Measurements from ENCODE around the gene MYCBP2.
"Not testable (repeated sequence)": the region's sequence is repeated elsewhere in the genome, so short reads cannot be mapped to it uniquely, and the experiment has no call there.

The MYCBP2 gene

DNA sequence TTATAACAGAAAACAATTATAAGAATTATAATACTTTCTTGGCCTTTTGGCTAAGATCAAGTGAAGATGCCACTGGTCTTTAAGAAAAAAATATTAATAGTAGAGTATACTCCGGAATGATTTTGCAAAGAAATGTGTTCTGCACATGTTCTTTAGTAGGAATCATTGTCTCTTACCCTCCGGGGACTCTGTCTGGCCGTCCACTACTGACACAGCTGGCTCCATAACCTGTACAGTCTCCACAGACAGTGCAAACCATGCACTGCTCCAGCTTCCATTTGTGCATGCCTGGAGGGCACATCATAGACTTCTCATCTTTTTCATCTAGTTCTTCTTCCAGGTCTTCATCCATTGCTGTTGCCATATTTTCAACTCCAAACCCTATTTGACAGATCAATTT is 75.9 kb downstream of the MYCBP2 start:
- Histone ChIP-seq H4K20me1 (ENCODE audit: low read depth, low read length) (no peaks in the 10 kb centered on the region), H3K27me3 (ENCODE audit: low read length) (no peaks in the 10 kb centered on the region), H3K79me2 (ENCODE audit: insufficient read depth, low read length) (peaks cover 7% of the 10 kb centered on the region; the same call in 1 of the 2 replicates), H3K9me3 (ENCODE audit: insufficient read depth, low read length) (no peaks in the 10 kb centered on the region), H3K36me3 (ENCODE audit: low read length) (peaks cover 51% of the 10 kb centered on the region), H3K9me2 (replicated peaks; ENCODE audit: insufficient read depth, low read length) (no peaks in the 10 kb centered on the region), H3K4me3 (ENCODE audit: insufficient read depth, low read length, poor library complexity, severe bottlenecking) (no peak overlapping the region), H2AFZ (ENCODE audit: low read depth, low read length, severe bottlenecking) (no peak overlapping the region), H3K4me2 (ENCODE audit: low read depth, low read length, poor library complexity, severe bottlenecking) (no peak overlapping the region), H3K27ac (ENCODE audit: low read depth, low read length) (no peak overlapping the region), H3F3A (ENCODE audit: insufficient read depth) (0 out of 2 replicates have a peak, but pooled peaks cover 10% of the 10 kb centered on the region), H3K9ac (ENCODE audit: low read length) (no peak overlapping the region)
- TF ChIP-seq, protein P1, sequence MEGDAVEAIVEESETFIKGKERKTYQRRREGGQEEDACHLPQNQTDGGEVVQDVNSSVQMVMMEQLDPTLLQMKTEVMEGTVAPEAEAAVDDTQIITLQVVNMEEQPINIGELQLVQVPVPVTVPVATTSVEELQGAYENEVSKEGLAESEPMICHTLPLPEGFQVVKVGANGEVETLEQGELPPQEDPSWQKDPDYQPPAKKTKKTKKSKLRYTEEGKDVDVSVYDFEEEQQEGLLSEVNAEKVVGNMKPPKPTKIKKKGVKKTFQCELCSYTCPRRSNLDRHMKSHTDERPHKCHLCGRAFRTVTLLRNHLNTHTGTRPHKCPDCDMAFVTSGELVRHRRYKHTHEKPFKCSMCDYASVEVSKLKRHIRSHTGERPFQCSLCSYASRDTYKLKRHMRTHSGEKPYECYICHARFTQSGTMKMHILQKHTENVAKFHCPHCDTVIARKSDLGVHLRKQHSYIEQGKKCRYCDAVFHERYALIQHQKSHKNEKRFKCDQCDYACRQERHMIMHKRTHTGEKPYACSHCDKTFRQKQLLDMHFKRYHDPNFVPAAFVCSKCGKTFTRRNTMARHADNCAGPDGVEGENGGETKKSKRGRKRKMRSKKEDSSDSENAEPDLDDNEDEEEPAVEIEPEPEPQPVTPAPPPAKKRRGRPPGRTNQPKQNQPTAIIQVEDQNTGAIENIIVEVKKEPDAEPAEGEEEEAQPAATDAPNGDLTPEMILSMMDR (IDR thresholded peaks at IDR 0.05; ENCODE audit: insufficient read depth, low read length, poor library complexity, severe bottlenecking) = no peak
- TF ChIP-seq EZH2phosphoT487 (conservative IDR thresholded peaks at IDR 0.05; ENCODE audit: low read length) = no peak

DNA sequence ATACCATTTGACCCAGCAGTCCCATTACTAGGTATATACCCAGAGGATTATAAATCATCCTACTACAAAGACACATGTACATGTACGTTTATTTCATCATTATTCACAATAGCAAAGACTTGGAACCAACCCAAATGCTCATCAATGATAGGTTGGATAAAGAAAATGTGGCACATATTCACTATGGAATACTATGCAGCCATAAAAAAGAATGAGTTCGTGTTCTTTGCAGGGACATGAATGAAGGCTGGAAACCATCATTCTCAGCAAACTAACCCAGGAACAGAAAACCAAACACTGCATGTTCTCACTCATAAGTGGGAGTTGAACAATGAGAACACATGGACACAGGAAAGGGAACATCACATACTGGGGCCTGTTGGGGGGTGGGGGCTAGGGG is 81.7 kb downstream of the MYCBP2 start:
- H3K9me3 ChIP-seq (ENCODE audit: insufficient read depth, low read length) = not testable (repeated sequence)
- peaks cover 56% of the 10 kb centered on the region for H3K36me3 ChIP-seq (ENCODE audit: low read length)

DNA sequence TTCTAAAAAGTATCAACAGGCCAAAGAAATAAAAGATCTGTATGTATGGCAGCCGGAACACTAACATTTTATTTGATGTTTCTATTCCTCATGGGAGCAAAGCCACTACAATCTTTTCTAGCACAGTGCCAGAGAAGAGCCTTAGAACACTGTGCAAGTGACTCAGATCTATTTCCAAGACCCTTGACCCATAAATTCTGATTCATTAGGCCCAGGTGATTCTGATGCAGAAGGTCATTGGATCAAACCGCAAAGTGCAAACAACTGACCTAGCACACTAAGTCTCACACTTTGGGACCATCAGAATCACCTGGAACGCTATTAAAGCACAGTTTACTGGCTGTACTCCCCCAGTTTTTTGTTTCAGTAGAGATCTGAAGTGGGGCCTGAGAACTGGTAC is 87.6 kb downstream of the MYCBP2 start:
- Histone ChIP-seq H3K36me3 (ENCODE audit: low read length) (peaks cover 43% of the 10 kb centered on the region), H4K20me1 (ENCODE audit: low read depth, low read length) (no peaks in the 10 kb centered on the region), H3K9me2 (replicated peaks; ENCODE audit: insufficient read depth, low read length) (no peaks in the 10 kb centered on the region), H2AFZ (ENCODE audit: low read depth, low read length, severe bottlenecking) (no peak overlapping the region), H3K9me3 (ENCODE audit: insufficient read depth, low read length) (no peaks in the 10 kb centered on the region), H3K4me2 (ENCODE audit: low read depth, low read length, poor library complexity, severe bottlenecking) (no peak overlapping the region), H3K79me2 (ENCODE audit: insufficient read depth, low read length) (no peaks in the 10 kb centered on the region), H3K27ac (ENCODE audit: low read depth, low read length) (no peak overlapping the region), H3K9ac (ENCODE audit: low read length) (no peak overlapping the region), H3K27me3 (ENCODE audit: low read length) (no peaks in the 10 kb centered on the region), H3F3A (ENCODE audit: insufficient read depth) (no peaks in the 10 kb centered on the region), H3K4me3 (ENCODE audit: insufficient read depth, low read length, poor library complexity, severe bottlenecking) (no peak overlapping the region)
- TF ChIP-seq, protein P1 (IDR thresholded peaks at IDR 0.05; ENCODE audit: insufficient read depth, low read length, poor library complexity, severe bottlenecking) = no peak
- TF ChIP-seq EZH2phosphoT487 (conservative IDR thresholded peaks at IDR 0.05; ENCODE audit: low read length) = no peak

More for the DNA sequence above, 81.7 kb downstream of the MYCBP2 start:
- not testable (repeated sequence) for H3K9ac ChIP-seq (ENCODE audit: low read length); H3K27ac ChIP-seq (ENCODE audit: low read depth, low read length); H3K4me2 ChIP-seq (ENCODE audit: low read depth, low read length, poor library complexity, severe bottlenecking); H3K27me3 ChIP-seq (ENCODE audit: low read length); H3K4me3 ChIP-seq (ENCODE audit: insufficient read depth, low read length, poor library complexity, severe bottlenecking); H3K9me2 ChIP-seq (replicated peaks; ENCODE audit: insufficient read depth, low read length); H2AFZ ChIP-seq (ENCODE audit: low read depth, low read length, severe bottlenecking); H3F3A ChIP-seq (ENCODE audit: insufficient read depth); H3K79me2 ChIP-seq (ENCODE audit: insufficient read depth, low read length); H4K20me1 ChIP-seq (ENCODE audit: low read depth, low read length)

DNA sequence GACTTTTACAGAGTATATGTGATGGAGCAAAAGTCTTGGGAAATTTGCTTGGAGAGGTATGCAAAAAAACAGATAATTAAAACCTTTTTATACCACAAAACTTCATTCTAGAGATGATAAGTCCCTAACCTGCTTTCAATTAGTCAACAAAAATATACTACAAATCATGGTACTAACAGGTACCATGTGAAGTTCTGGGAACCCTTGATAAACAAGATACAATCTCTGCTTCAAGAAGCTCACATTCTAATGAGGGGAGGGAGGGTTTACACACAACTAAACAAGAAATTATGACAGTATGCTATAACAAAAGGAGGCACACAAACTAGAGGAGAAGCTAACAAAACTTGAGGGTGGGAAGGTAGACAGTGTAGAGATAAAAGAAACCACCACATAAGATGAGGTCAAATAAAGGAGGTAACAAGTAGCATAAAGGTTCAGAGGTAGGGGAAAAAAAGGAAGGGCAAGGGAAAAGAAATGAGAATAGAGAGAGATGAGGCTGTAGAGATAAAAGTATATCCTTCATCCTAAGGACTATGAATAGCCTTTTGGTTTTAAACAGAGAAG is 91.4 kb downstream of the MYCBP2 start:
- Histone ChIP-seq H3K27ac (ENCODE audit: low read depth, low read length) (no peak overlapping the region), H4K20me1 (ENCODE audit: low read depth, low read length) (no peaks in the 10 kb centered on the region), H3K9me3 (ENCODE audit: insufficient read depth, low read length) (no peaks in the 10 kb centered on the region), H3F3A (ENCODE audit: insufficient read depth) (no peaks in the 10 kb centered on the region; the same call in 1 of the 2 replicates), H3K36me3 (ENCODE audit: low read length) (peaks cover 27% of the 10 kb centered on the region), H3K4me2 (ENCODE audit: low read depth, low read length, poor library complexity, severe bottlenecking) (no peak overlapping the region), H3K4me3 (ENCODE audit: insufficient read depth, low read length, poor library complexity, severe bottlenecking) (no peak overlapping the region), H3K9me2 (replicated peaks; ENCODE audit: insufficient read depth, low read length) (no peaks in the 10 kb centered on the region), H3K79me2 (ENCODE audit: insufficient read depth, low read length) (no peaks in the 10 kb centered on the region), H3K9ac (ENCODE audit: low read length) (no peak overlapping the region), H3K27me3 (ENCODE audit: low read length) (no peaks in the 10 kb centered on the region), H2AFZ (ENCODE audit: low read depth, low read length, severe bottlenecking) (no peak overlapping the region)
- TF ChIP-seq, protein P1 (IDR thresholded peaks at IDR 0.05; ENCODE audit: insufficient read depth, low read length, poor library complexity, severe bottlenecking) = no peak
- TF ChIP-seq EZH2phosphoT487 (conservative IDR thresholded peaks at IDR 0.05; ENCODE audit: low read length) = no peak
